NCI-H2107 (cell line): ENCODE data around the gene PIP5K1B.

Experiments used
- DNase-seq: peaks from one replicate; lab custom pipeline; 2025; lab: John Stamatoyannopoulos, UW

The PIP5K1B gene

GRCh38 chr9:68953771-68954170, 248.7 kb downstream of the PIP5K1B start:
- DNase-seq: no peak

GRCh38 chr9:68955330-68955729, 250.3 kb downstream of the PIP5K1B start:
- DNase-seq: no peak

DNA sequence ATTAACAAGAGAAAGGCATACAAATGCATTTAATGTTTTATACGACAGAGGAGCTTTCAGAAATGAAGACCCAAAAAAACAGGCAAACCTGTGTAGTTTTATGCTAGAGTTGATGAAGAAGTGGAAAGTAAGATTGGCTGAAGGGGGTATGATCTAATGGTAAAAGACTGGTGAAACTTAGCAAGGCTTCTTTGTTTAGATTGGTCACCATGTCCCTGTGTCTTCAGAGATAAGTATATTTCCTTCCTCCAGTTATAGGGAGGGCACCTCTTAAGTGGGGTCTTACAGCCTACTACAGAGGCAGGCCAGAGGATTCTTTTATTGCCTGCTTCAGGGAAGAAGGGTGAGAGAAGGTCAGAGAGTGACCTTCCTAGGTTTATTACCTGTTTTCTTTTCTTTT, 252.4 kb downstream of the PIP5K1B start:
- no peak for DNase-seq

- no peak for DNase-seq
These were observed 256.5 kb downstream of the PIP5K1B start for GRCh38 chr9:68961587-68961986.

DNA sequence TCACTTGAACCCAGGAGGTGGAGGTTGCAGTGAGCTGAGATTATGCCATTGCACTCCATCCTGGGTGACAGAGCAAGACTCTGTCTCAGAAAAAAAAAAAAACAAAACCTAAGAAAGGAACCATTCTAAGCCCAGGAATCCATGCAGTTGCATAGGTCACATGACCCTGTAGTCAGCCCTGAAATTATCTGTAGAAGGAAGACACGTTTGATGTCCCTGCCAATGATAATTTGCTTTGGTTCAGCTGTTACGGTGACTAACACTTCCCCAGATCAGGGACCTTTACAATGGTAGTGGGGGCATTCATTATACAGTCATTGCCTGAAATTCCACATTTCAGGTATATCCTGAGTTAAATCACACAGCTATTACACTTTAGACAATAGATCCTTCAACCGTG, 258.4 kb downstream of the PIP5K1B start:
- DNase-seq: no peak

DNA sequence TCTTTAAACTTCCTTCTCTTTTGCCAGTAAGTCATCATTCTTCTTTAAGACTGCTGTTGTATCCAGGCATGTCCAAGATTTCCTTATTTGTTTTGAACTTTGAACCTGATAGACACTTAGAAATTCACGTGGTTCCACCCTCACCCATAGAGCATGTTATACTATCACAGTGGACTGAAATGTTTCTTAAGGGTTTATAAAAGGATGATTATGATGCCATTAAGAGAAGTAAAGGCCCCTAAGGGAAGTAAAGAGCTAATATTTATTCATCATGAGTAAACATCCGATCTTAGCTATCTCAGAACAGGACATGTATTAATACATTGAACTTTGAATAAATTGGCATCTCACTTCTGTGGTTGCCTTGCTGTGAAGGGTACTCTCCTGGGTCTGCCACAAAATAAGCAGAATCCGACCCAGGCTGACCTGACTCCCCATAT, 259.1 kb downstream of the PIP5K1B start:
- no peak for DNase-seq

DNA sequence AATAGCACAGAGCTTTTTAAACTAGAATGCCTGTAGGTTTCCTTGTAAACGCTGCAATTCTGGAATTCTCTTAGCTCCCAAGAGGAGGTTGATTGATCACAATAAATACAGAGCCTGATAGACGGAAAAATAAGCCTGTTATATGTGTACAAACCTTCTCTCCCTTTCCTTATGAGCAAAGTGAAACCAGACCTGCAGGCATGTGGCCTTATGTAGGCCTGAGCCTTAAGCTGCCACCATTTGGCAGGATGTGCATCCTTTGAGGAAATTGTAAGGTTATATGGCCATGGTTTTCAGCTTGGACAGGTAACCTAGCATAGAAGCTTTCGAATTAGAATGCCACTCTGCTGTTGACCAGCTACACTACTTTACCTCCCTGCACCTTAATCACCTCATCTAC, 259.7 kb downstream of the PIP5K1B start:
- DNase-seq: no peak

DNA sequence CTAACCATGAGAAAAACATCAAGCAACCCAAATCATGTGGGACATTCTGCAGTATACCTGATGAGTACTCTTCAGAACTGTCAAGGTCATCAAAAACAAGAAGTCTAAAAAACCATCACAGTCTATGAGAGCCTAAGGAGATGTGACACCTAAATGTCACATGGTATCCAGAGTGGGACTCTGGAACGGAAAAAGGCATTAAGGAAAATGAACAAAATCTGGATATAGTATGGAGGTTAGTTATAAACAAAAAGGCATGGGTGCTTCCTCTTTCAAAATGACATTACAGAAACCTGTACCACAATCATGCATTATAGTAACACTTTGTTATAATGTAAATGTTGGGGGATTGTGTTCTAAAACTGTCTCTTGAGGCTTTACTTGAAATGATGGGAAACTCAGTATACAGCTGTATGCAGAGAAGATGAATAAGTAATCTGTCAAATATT, 261.5 kb downstream of the PIP5K1B start:
- DNase-seq: no peak

DNA sequence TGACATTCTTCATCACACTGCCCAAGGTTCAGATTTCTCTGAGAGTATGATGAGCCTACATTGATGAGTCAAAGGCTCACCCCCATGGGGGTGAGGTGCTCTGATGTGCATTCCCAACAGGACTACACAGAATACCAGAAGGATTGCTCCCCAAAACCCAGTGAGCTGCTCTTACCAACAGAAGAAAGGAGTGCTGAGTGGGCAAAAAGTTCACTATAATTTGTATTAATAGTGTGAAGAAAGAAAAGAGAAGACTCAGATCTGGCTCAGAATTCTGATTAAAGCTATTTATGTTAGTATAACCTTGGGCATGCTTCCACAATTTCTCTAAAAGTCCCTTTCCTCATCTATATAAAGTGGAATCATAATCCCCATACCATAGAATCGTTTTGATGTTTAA, 262.8 kb downstream of the PIP5K1B start:
- DNase-seq: no peak

DNA sequence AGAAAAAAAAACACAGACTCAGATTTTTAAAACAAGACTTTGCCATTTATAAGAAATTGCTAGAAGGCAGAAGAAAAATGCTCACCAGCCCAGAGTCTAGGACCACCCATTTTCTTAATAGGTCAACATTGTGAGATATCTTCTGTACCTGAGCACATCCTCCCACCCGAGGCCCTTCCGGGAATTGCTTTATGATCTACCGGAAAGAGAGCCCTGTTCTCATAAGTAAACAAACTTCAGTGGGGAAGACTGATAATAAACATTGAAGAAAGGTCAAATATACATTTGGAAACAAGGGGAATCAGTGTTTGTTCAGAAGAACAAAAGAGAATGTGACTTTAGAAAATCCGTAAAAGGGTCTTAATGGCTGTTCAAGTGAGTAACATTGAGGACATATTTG, 264.5 kb downstream of the PIP5K1B start:
- no peak for DNase-seq

GRCh38 chr9:68970151-68970550, 265.1 kb downstream of the PIP5K1B start:
- DNase-seq: no peak

- DNase-seq: no peak
These were observed 268.6 kb downstream of the PIP5K1B start for GRCh38 chr9:68973619-68974018.

- DNase-seq: no peak
These were observed 269.4 kb downstream of the PIP5K1B start for GRCh38 chr9:68974431-68974830.

DNA sequence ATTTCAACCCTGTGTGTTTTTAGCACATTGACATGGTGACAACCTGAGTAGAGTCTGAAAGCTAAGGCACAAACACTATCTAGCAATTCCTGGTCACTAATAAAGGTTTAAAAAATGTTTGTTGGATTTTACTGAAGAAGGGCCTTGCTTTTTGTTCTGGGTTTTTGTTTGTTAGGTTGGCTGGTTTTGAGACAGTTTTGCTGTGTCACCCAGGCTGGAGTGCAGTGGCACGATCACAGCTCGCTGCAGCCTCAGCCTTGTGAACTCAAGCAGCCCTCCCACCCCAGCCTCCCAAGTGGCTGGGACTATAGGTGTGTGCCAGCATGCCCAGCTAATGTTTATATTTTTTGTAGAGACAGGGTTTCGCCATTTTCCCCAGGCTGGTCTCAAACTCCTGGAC, 269.9 kb downstream of the PIP5K1B start:
- no peak for DNase-seq

- no peak for DNase-seq
These were observed 270.5 kb downstream of the PIP5K1B start for GRCh38 chr9:68975365-68976043.

DNA sequence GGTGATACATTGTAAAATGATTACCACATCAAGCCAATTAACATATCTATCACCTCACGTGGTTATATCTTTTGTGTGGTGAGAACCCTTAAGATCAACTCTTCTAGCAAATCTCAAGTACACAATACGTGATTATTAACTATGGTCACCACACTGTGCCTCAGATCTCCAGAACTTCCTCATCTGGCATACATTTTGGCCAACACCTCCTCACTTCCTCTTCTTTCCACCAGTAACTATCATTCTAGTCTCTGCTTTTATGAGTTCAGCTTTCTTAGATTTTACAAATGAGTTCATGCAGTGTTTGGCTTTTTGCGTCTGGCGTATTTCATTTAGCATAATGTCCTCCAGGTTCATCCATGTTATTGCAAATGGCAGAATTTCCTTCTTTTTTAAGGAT, 273.0 kb downstream of the PIP5K1B start:
- no peak for DNase-seq

DNA sequence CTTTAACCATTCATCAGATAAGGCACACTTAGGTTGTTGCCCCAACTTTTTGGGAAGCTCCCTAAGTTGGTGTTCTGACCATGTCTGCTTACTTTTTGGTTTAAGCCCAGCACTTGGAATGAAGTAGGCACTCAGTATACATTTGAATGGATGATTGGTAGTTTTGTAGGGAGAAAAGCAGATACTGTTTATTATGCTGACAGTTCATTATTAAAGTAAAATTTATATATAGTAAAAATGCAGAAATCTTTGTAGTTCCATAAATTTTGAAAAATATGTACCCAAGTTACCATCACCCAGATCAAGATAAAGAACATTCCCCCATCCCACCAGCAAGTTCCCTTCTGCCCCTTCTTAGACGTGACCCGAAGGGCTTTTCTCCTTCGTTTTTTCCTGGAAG, 273.5 kb downstream of the PIP5K1B start:
- no peak for DNase-seq

DNA sequence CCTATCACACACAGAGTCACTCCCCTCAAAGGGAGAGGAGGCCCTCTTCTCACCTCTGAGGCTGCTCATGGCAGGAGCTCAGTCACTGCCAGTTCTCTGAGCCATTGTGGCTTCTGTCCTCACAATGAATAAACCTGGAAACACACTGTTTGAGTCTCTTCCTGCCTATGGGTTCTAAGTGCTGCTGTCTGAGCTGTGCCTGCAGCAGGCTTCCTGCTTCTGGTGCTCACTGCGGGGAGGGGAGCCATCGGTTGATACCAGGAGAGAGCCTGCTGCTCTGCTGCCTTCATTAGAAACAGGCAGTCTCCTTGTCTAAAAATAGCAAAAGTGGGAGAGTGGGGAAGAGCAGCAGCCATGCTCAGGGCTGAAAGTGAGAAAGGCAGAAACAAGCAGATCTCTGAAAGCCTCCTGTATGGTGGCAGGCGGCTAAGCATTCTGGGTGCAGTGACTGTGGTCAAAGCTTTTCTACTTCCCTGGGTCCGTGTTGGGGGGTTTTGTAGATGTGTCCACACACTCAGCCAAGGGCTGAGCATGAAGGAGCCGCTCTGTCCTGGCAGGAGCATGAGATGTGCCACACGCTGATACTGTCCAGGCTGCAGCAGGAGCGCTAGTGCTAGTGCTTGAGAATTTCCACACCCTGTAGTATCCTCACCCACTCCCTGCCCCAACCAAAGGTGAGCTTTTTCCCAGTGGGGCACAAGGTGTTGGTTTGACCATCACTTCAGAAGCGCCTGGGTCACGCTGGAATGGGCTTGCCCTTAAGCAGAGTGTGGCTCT, 274.7 kb downstream of the PIP5K1B start:
- no peak for DNase-seq

GRCh38 chr9:68980341-68980914, 275.4 kb downstream of the PIP5K1B start:
- DNase-seq: no peak

DNA sequence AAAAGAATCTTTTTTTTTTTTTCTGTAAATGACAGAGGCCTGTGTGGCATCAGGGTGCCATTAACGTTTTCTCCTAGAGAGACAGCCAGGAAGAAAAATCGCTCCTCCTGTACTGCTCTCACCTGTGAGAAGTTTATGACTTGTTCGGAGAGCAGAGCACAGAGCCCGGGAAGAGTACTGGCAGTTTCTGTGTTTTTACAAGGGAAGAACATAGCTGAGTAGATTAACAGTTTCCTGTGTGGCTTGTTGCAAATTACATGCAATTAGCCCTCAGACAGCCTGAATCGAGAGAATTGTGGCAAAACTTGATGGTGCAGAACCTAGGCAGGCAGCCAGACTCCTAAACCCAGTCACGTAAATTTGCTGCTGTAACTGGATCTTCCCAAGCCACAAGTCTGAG, 276.7 kb downstream of the PIP5K1B start:
- no peak for DNase-seq

DNA sequence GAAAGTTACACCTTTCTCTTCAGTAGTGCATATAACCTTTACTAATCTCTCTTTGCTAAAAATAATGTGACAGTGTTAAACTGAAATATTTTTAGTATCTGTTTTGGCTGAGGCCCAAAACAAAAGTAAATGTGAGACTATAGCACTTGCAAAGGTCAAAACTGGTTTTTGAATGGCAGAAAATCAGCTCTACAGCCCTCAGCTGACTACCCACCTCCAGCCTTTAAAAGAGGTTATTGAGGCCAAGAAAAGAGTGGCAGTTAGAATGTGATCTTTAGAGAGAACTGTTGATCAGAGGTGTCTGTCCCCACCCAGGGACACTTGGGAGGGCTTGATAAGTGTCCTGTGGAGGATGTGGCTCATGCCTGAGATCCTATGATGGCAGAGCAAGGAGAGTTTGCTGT, 278.0 kb downstream of the PIP5K1B start:
- no peak for DNase-seq

DNA sequence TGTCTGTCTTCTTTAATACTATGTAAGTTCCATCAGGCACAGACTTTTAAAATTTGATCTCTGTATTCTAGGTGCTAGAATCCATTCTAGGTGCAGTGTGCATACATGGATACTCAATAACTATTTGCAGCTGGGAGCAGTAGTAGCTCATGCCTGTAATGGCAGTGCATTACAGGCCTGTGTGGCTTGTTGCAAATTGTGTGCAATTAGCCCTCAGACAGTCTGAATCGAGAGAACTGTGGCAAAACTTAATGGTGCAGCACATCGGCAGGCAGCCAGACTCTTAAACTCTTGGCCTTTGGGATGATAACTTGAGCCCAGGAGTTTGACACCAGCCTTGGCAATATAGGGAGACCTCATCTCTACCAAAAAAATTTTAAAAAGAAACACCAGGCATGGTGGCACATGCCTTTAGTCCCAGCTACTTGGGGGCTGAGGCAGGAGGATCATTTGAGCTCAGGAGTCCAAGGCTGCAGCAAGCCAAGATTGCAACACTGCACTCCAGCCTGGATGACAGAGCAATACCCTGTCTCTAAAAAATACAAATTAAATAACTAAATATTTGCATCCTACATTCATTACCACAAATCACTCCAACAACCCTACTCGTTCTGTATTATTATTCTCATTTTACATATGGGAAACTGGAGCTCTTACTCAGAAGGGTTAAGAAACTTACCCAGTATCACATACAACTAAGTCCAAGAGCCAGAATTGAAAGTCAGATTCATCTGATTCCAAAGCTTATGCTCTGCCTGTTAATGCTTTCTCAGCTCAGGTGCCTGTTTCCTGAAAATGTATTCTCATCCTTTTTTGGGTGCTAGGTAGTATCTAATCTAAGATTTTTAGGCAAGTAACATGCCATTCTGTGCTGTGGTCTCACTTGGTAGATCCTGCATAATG, 278.7 kb downstream of the PIP5K1B start:
- DNase-seq: no peak
